Endothelial cell of umbilical vein (primary cell): ENCODE measurements around the gene ZNF888. TPM values are rescaled to one million over a fixed set of nuclear protein-coding genes. Genes with fewer than 3 reads are reported as not detected.

Experiments used
- BruUV-seq: library from RNA; stranded (reverse); fragments of 400-500 nt; replicated peaks from 2 replicates; lab custom pipeline; 2021; lab: Mats Ljungman, UMichigan
- CTCF ChIA-PET: fragments of 300-600, 350-600 bp; sonication (Branson Sonifier 250); formaldehyde crosslinking; loops from one replicate; lab custom pipeline; 2021; ENCODE audit warnings: antibody characterized with exemption, inconsistent platforms; lab: Charles Lee
- POLR2A ChIA-PET: fragments of 300-600, 350-600 bp; sonication (Branson Sonifier 250); formaldehyde crosslinking; loops from one replicate; lab custom pipeline; 2021; ENCODE audit warnings: antibody characterized with exemption, inconsistent platforms; lab: Charles Lee
- DNase-seq: peaks from one replicate; pipeline ENCODE4 v3.0.0-alpha.2; 2011; ENCODE audit warnings: low read depth, low spot score
- FAIRE-seq: peaks from 2 replicates; lab custom pipeline; 2011; peaks lifted over from hg19 to GRCh38; lab: Jason Lieb, UNC
- H2AFZ ChIP-seq: 2 replicates; pipeline ENCODE4 v1.6.0; 2012; ENCODE audit warnings: low read depth, low read length, control low read depth, inconsistent platforms
- H3K27ac ChIP-seq: 2 replicates; pipeline ENCODE4 v1.5.1; 2011; ENCODE audit warnings: low read depth, mild to moderate bottlenecking, control low read depth, low read length, moderate library complexity; ENCODE audit not compliant: insufficient read depth
- H3K27me3 ChIP-seq, 2 experiments: 2 replicates each; pipeline versions ENCODE4 v1.6.0 to v1.6.1; 2011; ENCODE audit warnings: low read length in 2 of 2, mixed read lengths in 1 of 2; ENCODE audit not compliant: control insufficient read depth in 2 of 2, insufficient read depth in 2 of 2
- H3K36me3 ChIP-seq, 2 experiments: 2 replicates in 1 of 2; 3 replicates in 1 of 2; pipeline ENCODE4 v1.5.1; 2011; ENCODE audit warnings: low read length in 2 of 2, mild to moderate bottlenecking in 1 of 2, moderate library complexity in 1 of 2; ENCODE audit not compliant: control insufficient read depth in 2 of 2, insufficient read depth in 2 of 2; ENCODE audit errors: extremely low read depth in 1 of 2
- H3K4me1 ChIP-seq: 3 replicates; pipeline ENCODE4 v1.5.1; 2011; ENCODE audit warnings: mild to moderate bottlenecking, low read length; ENCODE audit not compliant: control insufficient read depth, insufficient read depth; ENCODE audit errors: extremely low read depth
- H3K4me2 ChIP-seq: 2 replicates; pipeline ENCODE4 v1.6.1; 2011; ENCODE audit warnings: low read length, control low read depth, mixed read lengths; ENCODE audit not compliant: insufficient read depth
- H3K4me3 ChIP-seq, 3 experiments: fragments of 200-600 bp in 1 of 3; sonication (generic), shearing (Covaris generic) in 1 of 3; replicated peaks in 1 of 3; 2 replicates each; pipeline ENCODE4 v1.5.1; 2011 to 2016; ENCODE audit warnings: control low read depth in 3 of 3, low read length in 3 of 3, mild to moderate bottlenecking in 2 of 3, inconsistent platforms in 1 of 3, low read depth in 1 of 3, moderate library complexity in 1 of 3; ENCODE audit not compliant: insufficient read depth in 1 of 3
- H3K79me2 ChIP-seq: 2 replicates; pipeline ENCODE4 v1.6.0; 2012; ENCODE audit warnings: low read length, inconsistent platforms; ENCODE audit not compliant: control insufficient read depth, insufficient read depth
- H3K9ac ChIP-seq: replicated peaks from 2 replicates; pipeline ENCODE3; 2011; ENCODE audit warnings: low read length, control low read depth; ENCODE audit not compliant: insufficient read depth; ENCODE audit errors: extremely low read depth
- H3K9me1 ChIP-seq: replicated peaks from 3 replicates; pipeline ENCODE4 v1.6.0; 2011; ENCODE audit warnings: mild to moderate bottlenecking, low read length; ENCODE audit not compliant: control insufficient read depth, insufficient read depth; ENCODE audit errors: extremely low read depth
- H3K9me3 ChIP-seq: replicated peaks from 2 replicates; pipeline ENCODE4 v1.5.1; 2012; ENCODE audit warnings: low read length, inconsistent platforms; ENCODE audit not compliant: control insufficient read depth, insufficient read depth
- H4K20me1 ChIP-seq: replicated peaks from 2 replicates; pipeline ENCODE3; 2011; ENCODE audit warnings: mild to moderate bottlenecking, low read length; ENCODE audit not compliant: control insufficient read depth, insufficient read depth; ENCODE audit errors: extremely low read depth
- CTCF ChIP-seq, 2 donors: IDR thresholded peaks; 1 replicate in 1 of 2; 2 replicates in 1 of 2; pipeline ENCODE4 v1.5.1; 2011; ENCODE audit warnings: low read length in 2 of 2, mild to moderate bottlenecking in 2 of 2, moderate library complexity in 2 of 2, control low read depth in 1 of 2, inconsistent platforms in 1 of 2, low read depth in 1 of 2; ENCODE audit not compliant: insufficient read depth in 1 of 2; ENCODE audit errors: extremely low read depth in 1 of 2
- EZH2 ChIP-seq: IDR thresholded peaks from 2 replicates; pipeline ENCODE4 v1.6.1; 2012; ENCODE audit warnings: borderline replicate concordance, low read depth, mild to moderate bottlenecking, moderate library complexity, low read length, inconsistent platforms; ENCODE audit not compliant: severe bottlenecking
- FOS ChIP-seq: IDR thresholded peaks from 2 replicates; pipeline ENCODE4 v1.6.1; 2011; ENCODE audit warnings: mild to moderate bottlenecking, low read length, moderate library complexity, borderline replicate concordance; ENCODE audit not compliant: insufficient read depth
- GATA2 ChIP-seq: IDR thresholded peaks from 2 replicates; pipeline ENCODE4 v1.7.0; 2011; ENCODE audit warnings: low read depth, mild to moderate bottlenecking, moderate library complexity, mixed read lengths, low read length; ENCODE audit not compliant: insufficient read length, insufficient read depth
- JUN ChIP-seq: IDR thresholded peaks from 2 replicates; pipeline ENCODE4 v1.6.1; 2011; ENCODE audit warnings: borderline replicate concordance, low read depth; ENCODE audit not compliant: insufficient read length, insufficient read depth
- MAX ChIP-seq: IDR thresholded peaks from 2 replicates; pipeline ENCODE4 v1.6.1; 2011; ENCODE audit not compliant: insufficient read depth, insufficient read length
- MYC ChIP-seq: IDR thresholded peaks from one replicate; pipeline ENCODE4 v1.6.1; 2011; ENCODE audit warnings: mild to moderate bottlenecking, low read depth, low read length
- POLR2A ChIP-seq: IDR thresholded peaks from 2 replicates; pipeline ENCODE4 v1.6.1; 2012; ENCODE audit warnings: low read depth, mild to moderate bottlenecking, control low read depth, low read length
- POLR2AphosphoS5 ChIP-seq: IDR thresholded peaks from 2 replicates; pipeline ENCODE4 v1.6.1; 2012; ENCODE audit warnings: low read depth, mild to moderate bottlenecking, control low read depth, low read length, moderate library complexity; ENCODE audit not compliant: insufficient read depth
- dilution Hi-C: fragments of 300-500 bp; cut with MboI; formaldehyde crosslinking; loops from one replicate; pipeline ENCODE4 v1.15.0; 2019; ENCODE audit warnings: low sequenced_read_pairs; ENCODE audit not compliant: extremely low pct_ligation_motif_present
- intact Hi-C: fragments of 100-400 bp; cut with micrococcal nuclease; formaldehyde crosslinking; loops from one replicate; pipeline ENCODE4 v1.10.0; 2022
- polyA plus RNA-seq, 4 experiments: library from polyadenylated mRNA; depleted of rRNA in 3 of 4; stranded (reverse) in 3 of 4; unstranded in 1 of 4; fragments of >200 nt; gene quantifications; 2 replicates each; pipeline versions ENCODE4 v1.2.1 to v1.2.3, GENCODE V29; 2011 to 2012; ENCODE audit warnings: missing spikeins in 1 of 4
- total RNA-seq: library from RNA; stranded (reverse); gene quantifications from 2 replicates; pipeline ENCODE4 v1.2.3, GENCODE V29; 2021

ZNF888 gene
- total and polyA plus RNA-seq, 2 donors (not counting 3 experiments of a cell fraction or from before 2014, with no cell fraction given) = 0.72 to 3.9 TPM

- intact Hi-C loops = no loop called here
- Histone ChIP-seq H3K4me1 (no peaks in the 10 kb centered on the region), H4K20me1 (no peaks in the 10 kb centered on the region), H3K9ac (no peak overlapping the region), H2AFZ (no peak overlapping the region), H3K9me3 (no peaks in the 10 kb centered on the region), H3K27ac (no peak overlapping the region), H3K36me3 (peaks cover 2 to 14% of the 10 kb centered on the region in 2 experiments), H3K27me3 (no peaks in the 10 kb centered on the region), H3K9me1 (no peaks in the 10 kb centered on the region), H3K4me2 (no peak overlapping the region), H3K4me3 (no peak overlapping the region), H3K79me2 (no peaks in the 10 kb centered on the region)
- dilution Hi-C loops = no loop called here
- DNase-seq (no peak), FAIRE-seq (no peak)
- BruUV-seq = no TSS peak
- TF ChIP-seq MYC (no peak), JUN (no peak), POLR2A (no peak)
- ChIA-PET CTCF (no interaction called here), POLR2A (no interaction called here)
Measured at GRCh38 chr19:52889931-52890330, 33.3 kb downstream of the ZNF888 start.

- intact Hi-C loops (no loop called here), dilution Hi-C loops (no loop called here)
Measured at GRCh38 chr19:52889076-52889475, 34.2 kb downstream of the ZNF888 start.

More at GRCh38 chr19:52889076-52889475, 34.2 kb downstream of the ZNF888 start:
- ChIA-PET CTCF (no interaction called here), POLR2A (no interaction called here)
- Histone ChIP-seq H3K27me3 (no peaks in the 10 kb centered on the region), H3K9me3 (no peaks in the 10 kb centered on the region), H3K9ac (no peak overlapping the region), H3K79me2 (no peaks in the 10 kb centered on the region), H3K4me2 (no peak overlapping the region), H4K20me1 (no peaks in the 10 kb centered on the region), H3K36me3 (peaks cover 2 to 14% of the 10 kb centered on the region in 2 experiments), H2AFZ (no peak overlapping the region), H3K4me3 (no peak overlapping the region), H3K9me1 (no peaks in the 10 kb centered on the region), H3K27ac (no peak overlapping the region), H3K4me1 (no peaks in the 10 kb centered on the region)
- FAIRE-seq (no peak), DNase-seq (no peak)
- TF ChIP-seq FOS = no peak
- no peak for TF ChIP-seq MYC
- TF ChIP-seq MAX = no peak
- TF ChIP-seq JUN = no peak
- no peak for TF ChIP-seq CTCF (IDR thresholded peaks at IDR 0.05; ENCODE audit: extremely low read depth in 1 of 2, insufficient read depth in 1 of 2, low read depth in 1 of 2, low read length in 2 of 2)
- TF ChIP-seq POLR2AphosphoS5 = no peak
- no peak for TF ChIP-seq GATA2
- no peak for TF ChIP-seq POLR2A
- no peak for TF ChIP-seq EZH2
- BruUV-seq = no TSS peak
